HG03460 (cell line): ENCODE data around the gene FLT3LG.
A peak's percentile ranks its signal among the peaks of the same experiment; 100 is the strongest.

Source experiments
- ATAC-seq: cut with Tn5 transposase; IDR thresholded peaks from one replicate; pipeline ENCODE4 v1.9.1; 2021; ENCODE audit not compliant: unreplicated experiment

FLT3LG gene, protein sequence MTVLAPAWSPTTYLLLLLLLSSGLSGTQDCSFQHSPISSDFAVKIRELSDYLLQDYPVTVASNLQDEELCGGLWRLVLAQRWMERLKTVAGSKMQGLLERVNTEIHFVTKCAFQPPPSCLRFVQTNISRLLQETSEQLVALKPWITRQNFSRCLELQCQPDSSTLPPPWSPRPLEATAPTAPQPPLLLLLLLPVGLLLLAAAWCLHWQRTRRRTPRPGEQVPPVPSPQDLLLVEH

DNA sequence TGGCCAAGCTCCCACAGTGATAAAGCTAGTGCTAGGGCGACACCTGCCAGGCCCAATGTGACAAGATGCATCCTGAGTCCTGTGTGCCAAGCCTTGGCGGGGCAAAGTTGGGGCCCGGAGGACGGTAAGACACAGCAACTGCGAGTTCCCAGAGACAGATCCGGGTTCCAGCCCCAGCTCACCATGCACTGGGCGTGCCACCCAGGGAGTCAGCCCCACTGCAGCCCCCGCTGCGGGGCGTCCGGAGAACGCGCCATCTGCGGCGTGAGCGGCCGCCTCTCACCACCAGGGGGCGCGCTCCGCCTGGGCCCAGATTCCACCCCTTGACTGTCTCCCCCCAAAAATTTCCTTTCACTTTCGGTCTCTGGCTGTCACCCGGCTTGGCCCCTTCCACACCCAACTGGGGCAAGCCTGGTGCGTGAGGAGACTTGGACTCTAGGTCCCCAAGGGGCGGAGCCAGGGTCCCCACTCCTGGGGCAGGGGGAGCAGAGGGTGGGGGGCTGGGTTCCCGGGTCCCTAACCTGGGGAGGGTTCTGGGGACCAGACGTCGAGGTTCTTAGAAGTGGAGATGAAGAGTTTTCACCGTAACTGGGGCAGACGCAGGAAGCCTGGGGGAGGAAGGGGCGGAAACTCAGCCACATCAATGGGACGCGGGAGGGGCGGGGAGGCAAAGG, at the start of gene FLT3LG:
FLT3LG (plus strand) TSS at position 348 of the 674 bp plus-strand sequence. CDS start 425 bp downstream, outside the sequence.
- peak; percentile 48 for ATAC-seq

DNA sequence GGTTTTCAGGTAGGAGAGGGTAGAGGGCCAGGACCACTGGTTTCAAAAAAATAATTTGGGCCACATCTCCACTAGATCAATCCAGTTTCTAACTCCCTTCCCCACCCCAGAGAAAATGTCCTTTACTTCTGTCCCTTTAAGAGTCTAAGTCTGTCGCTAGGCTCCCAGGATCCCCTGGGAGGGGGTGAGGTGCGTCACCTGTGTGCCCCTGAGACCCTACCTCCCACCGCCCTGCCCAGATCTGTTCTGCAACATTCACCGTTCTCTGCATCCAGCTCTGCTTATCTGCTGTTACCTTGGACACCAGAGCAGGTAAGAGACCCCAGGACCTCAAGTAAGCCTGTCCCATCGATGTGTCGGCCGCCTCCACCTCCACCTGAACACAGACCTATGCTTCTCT, 48.8 kb upstream of the FLT3LG start, which contains the start of gene GFY:
GFY (plus strand) TSS at position 211 of the 400 bp plus-strand sequence. CDS start 1,043 bp downstream, outside the sequence.
- no peak for ATAC-seq

DNA sequence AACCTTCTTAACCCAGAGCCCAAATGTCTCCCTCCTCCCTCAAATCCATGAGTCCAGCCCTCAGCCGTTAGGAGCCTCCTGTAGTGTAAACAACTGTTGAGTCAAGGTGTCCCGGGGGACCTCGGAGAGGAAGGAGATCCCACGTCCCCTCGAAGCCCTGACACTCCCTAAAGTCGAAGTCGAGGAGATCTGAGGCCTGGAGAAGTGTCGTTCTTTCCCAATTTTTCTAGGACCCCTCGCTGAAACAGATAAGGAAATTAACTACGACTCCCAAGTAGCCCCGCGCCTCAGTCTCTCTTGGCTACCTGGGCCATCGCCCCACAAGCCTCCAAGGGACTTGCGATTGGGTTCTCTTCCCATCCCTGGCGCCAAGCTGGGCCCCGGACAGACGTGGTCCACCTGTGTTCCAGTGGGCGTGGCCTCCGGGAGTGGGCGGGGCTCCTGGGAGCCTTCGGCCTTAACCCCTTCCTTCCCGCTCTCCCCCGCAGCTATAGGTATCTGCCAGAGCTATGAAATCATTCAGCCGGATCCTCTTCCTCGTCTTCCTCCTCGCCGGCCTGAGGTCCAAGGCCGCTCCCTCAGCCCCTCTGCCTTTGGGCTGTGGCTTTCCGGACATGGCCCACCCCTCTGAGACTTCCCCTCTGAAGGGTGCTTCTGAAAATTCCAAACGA, 48.0 kb upstream of the FLT3LG start:
- ATAC-seq: no peak

DNA sequence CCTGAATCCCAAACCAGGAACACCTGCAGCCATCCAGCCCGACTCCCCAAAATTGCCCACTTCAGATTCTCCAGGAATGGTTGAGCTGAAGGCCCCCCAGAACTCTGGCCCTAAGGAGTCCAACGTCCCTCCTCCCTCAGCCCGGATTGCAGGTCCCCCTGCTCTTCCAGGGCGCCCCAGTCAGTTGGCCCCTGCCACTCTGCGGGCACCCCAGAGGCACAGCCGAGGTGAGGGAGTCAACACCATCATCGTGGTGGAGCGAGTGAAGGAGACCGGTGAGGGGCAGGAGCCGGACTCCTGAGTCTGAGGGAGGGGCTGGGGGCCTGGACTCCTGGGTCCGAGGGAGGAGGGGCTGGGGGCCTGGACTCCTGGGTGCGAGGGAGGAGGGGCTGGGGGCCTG, 46.7 kb upstream of the FLT3LG start:
- no peak for ATAC-seq

DNA sequence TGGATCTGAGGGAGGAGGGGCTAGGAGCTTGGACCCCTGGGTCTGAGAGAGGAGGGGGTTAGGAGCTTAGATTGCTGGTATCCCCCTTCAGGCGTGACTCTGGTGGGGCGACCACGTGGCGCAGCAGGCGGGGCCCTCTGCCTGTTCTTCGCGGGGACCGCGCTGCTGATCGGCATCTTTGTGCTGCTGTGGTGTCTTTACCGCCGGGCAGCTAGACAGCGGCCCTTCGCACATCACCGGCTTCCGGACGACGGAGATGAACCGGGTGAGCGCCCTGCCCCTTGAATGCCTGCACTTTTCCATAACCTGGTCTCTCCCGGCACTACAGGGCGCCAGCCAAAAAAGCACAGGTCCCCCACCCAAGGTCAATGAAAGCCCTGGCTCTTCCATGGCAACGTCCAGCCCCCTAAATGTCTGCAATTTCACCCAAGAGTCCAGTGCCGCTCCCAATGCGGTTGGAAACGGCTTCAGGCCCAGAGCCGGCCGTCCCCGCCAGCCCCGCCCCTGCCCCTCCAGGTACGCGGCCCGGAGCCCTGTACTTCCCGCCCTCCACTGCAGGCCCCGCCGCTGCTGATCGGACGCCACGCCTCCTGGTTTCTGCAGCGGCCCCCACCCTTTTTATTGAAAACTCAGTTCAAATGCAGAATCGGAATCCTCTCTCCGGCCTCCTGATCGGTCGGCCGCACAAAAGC, 46.0 kb upstream of the FLT3LG start:
- ATAC-seq: no peak

DNA sequence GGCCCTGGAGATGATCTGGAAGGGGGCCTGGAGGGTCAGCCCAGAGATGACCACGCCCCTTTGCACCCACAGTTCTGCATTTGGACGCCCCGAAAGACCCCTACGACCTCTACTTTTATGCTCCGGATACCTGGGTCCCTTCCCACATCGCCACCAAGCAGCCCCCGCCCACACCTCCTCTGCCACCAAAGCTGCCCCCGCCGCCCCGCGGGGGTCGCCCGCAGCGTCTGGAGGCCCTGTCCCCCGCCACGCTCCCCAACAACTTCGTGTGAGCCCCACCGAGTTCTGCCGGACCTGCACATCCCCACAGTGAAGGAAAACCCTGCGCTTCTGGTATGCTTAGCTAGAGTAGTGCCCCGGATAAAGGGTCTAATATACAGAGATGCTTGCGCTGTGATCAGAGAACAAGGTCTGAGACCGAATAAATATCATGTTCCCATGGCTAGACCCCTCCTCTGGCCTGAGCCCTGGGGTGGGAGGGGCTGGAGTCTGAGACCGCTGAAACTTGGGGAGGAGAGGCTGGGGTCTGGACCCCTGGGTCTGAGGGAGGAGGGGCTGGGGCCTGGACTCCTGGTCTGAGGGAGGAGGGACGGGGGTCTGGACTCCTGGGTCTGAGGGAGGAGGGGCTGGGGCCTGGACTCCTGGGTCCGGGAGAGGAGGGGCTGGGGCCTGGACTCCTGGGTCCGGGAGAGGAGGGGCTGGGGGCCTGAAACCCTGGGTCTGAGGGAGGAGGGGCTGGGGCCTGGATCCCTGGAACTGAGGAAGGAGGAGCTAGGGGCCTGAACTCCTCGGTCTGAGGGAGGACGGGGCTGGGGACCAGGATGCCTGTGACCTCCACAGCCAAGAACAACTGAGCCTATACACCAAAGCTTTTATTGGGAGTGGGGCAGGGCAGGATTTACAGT, 45.2 kb upstream of the FLT3LG start:
- no peak for ATAC-seq

DNA sequence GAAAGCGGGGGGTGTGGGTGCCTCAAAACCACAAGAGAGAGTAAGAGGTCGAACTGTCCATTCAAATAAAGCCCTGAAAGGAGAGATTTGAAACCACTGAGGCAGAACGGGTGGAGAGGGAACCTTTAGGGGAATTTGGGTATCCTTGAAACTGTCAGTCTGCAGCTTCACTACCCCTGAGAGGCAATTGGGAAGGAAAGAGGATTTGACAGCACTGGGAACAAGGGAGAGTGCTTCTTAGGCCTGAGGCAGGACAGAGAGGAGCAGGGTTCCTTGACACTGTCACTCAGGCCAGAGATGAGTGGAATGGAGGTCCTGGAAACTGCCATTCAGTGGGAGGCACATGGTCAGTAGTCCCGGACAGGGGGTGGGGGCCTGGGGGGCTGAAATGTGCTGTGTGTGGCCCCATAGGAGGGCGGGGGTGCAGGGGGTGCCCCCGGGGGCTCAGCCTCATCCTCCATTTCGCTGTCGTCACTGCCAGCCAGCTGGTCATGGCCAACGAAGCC, 43.8 kb upstream of the FLT3LG start:
- ATAC-seq: no peak

DNA sequence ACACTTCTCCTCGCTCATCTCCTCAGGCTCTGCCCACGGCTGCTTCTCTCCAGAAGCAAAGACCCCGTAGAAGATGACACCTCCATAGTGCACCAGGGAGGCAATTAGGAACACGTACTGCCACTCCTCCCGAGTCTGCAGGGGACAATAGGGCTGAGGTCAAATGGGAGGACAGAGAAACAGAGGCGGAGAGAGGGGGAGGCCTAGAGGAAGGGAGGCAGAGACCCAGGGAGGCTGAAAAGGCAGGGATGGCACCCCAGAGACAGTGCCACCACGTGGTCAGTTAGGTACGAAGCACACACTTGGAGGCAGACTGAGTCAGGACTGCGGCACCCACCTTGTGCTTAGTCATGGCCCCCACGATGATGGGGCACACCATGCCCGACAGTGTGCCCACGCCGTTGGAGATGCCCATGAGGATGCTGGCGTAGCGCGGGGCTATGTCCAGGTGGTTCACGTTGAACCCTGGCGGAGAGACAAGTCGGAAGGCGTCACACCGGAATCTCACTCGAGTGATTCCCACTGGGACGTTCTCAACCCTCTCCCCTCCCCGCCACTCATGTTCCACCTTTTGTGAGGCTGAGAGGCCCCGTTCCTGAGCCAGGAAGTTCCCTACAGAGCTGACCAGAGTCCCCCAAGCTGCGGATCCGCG, 43.2 kb upstream of the FLT3LG start:
- no peak for ATAC-seq

DNA sequence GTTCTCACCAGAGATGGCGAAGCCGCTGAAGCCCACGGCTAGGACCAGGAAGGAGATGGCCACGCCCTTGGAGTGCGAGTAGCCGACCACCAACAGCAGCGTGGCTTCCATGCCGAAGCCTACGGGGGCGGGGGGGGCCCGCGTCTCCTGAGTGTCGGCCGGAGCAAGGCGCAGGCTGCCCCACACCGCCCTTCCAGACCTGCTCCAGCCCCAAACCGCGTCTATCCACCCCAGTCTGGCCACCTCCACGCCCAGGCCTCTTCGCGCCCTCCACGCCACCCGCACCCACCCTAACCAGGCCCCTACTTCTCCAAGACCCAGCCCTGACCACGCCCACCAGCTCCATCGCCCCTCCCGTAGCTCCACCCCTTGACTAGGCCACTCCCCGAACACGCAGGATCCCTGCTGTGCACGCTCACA, 42.7 kb upstream of the FLT3LG start:
- ATAC-seq: no peak

DNA sequence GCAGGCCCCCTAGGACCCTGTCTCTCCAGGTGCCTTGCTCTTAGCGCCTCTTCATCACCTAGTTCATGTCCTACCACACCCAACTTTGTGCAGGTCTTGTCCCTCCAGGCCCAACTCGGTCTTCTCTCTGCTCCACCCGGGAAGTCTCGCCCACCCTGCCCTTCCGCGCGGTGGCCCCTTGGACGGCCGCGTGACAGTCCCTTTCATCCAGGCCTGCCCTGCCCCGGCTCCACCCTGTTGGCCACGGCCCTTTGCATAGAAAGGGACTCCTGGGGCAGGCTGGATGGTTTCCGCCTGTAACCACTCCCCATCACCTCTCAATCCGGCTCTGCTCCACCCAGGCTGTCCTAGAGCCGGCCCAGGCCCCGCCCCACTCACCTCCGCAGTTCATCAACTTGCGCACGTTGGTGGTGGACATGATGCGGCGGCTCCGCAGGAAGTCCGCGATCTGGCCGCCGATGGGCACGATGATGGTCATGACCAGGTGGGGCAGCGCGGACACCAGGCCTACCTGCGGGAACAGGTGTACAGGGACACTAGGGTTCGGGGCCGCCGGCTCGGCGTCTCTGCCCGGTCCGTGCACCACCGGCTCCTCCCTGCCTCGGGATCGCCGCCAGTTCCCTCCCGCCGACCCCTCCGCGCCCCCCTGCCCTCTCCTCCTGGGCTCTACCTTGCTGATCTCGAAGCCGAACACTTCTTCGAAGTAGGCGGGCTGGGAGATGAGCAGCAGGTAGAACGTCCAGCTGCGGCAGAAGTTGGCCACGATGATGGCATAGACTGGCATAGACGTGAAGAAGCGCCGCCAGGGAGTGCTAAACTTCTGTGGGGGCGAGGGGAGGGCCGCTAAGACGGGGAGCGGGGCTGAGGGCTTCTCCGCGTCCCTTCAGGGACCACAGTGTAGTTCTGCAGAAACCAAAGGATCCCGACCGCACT, 41.6 kb upstream of the FLT3LG start:
- no peak for ATAC-seq

DNA sequence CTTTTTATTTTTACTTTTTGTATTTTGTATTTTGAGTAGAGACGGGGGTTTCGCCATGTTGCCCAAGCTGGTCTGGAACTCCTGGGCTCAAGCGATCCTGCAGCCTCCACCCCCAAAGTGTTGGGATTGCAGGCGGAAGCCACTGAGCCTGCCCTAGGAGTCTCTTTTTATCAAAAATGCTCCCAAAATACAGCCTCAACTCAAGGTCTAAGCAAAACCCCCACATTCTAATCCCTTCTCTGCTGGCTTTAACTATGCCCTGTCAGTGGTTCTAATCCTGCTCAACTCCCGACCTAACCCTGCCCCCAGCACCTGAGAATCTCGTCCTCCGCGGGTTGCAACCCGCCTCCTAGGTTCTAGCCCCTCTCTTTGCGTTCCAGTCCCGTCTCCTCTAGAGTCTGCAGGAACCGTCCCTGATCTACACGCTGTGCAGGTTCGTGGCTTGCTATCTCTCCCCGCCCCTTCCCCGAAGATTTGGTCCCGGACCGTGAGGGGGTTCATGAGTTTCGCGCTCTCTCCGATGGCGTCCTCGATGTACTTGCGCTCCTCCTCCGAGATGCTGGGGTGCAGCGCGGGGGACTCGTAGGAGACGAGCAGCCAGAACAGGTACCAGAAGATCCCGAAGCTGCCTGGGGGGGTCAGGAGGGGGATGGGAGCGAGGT, 40.6 kb upstream of the FLT3LG start:
- no peak for ATAC-seq

DNA sequence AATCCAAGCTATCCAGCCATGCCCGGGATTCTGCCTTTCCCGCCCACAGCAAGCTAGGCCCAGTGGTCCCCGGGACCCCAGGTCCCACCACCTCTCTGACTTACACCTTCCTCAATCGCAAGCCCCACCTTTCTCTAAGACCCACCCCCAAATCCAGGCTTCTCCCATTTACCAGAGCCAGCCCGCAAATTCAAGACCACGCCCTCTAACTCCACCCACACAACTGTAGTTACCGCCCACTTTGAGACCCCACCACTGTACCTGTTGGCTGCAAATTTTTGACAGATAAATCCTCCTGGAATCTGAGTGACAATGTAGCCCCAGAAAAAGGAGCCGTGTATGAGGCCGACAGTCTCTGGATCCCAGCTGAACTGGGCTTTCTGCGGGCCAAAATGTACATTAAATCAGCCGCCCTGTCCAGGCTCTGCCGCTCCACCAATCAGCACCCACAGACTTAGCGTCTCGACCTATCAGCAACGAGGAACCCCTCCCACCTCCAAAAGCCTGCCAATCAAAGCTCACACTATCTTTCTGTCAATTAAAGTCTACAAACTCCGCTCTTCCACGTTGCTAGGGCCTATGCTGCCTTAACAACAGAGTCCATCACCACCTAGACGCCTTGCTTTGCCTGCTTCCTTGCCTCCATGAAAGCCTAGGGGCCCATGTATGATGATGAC, 39.0 kb upstream of the FLT3LG start:
- no peak for ATAC-seq

DNA sequence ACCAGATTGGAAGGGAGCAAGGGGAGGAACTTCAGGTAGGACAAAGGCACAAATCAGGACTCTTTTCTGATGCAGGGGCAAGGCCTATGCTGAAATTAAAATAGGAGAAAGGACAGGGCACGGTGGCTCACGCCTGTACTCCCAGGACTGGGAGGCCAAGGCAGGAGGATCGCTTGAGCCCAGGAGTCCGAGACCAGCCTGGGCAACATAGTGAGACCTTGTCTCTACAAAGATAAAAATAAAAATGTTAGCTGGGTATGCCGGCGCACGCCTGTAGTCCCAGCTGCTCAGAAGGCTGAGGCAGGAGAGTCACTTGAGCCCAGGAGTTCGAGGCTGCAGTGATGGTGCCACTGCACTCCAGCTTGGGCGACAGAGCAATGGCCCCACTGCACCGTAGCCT, 38.3 kb upstream of the FLT3LG start:
- no peak for ATAC-seq

DNA sequence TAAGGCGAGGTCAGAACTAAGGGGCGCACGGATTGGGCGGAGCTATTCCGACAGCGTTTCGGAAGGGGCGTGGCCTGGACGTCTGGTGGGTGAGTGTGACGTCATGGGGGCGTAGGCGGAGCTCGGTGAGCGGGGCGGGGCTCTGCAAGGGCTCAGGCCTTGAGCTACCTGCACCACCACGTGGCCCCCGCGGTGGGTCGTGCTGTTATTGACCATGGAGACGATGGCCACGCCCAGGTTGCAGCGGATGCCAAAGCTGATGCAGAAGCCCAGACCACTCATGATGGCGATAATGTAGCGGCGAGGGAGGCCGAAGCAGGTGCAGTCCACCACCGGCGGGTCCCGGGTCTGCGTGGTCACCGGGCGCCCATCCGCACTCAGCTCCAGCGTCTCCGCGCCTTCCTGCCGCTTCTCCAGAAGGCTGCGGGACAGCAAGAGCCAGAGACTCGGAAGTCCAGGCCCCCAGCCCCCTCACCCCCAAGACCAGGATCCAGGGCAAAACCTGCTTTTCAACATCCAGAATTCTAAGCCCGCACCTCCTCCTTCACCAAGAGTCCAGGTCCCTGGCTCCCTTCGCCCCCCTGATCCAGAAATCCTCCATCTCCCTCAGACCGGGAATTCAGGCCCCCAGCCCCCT, 37.5 kb upstream of the FLT3LG start:
- no peak for ATAC-seq

DNA sequence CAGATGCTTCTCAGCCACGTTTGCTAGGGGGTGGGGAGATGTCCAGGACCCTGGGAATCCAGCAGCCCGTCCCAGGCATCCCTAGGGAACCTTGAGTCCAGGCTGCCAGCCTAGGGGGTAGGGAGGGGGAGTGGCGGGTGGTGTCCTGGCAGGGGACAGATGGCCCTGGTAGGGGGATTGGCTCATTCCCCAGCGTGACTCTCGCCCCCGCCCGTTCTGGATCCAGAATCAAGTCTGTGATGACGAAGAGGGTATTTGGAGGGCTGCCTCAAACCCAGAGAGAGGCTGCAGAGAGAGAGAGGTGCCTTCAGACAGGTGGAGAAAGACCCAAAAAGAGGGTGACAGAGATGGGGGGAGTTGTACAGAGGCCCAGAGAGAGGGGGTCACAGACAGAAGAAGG, 36.8 kb upstream of the FLT3LG start:
- no peak for ATAC-seq

DNA sequence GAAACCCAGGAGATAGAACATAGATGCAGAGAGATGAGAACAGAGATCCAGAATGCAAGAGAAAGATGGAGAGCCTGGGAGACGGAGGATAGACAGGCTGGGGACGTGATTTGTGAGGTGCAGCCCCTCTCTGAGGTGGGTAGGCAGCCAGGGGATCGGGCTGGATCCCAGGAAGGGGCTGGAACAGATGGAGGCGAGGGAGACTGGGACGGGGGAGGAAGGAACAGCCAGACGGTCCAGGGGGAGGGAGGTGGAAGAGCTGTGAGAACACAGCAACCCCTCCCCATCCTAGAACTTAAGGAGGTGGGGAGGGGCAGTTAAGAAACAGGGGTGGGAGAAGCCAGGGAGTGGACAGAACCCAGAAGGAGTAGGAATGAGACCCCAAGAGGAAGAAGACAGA, 35.8 kb upstream of the FLT3LG start:
- no peak for ATAC-seq

DNA sequence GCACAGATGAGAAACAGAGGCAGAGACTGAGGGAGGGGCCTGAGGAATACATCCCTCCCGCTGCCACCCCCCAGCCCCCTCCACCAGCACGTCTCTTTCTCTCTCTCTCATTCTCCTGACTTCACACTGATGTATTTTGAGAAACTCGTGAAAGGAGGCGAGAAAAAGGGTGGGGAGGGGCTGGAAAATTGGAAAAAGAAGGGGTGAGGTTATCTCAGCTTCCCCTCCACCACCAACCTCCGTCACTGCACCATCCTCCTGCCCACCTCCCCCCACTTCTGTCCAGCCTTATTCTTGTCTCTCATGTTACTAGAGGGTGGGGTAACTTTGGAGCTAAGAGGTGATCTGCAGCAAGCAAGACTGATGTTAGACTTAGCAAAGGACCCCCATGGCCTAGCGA, 34.2 kb upstream of the FLT3LG start:
- ATAC-seq: no peak
